Measurements from ENCODE around the gene LAMB3.

Gene LAMB3

DNA sequence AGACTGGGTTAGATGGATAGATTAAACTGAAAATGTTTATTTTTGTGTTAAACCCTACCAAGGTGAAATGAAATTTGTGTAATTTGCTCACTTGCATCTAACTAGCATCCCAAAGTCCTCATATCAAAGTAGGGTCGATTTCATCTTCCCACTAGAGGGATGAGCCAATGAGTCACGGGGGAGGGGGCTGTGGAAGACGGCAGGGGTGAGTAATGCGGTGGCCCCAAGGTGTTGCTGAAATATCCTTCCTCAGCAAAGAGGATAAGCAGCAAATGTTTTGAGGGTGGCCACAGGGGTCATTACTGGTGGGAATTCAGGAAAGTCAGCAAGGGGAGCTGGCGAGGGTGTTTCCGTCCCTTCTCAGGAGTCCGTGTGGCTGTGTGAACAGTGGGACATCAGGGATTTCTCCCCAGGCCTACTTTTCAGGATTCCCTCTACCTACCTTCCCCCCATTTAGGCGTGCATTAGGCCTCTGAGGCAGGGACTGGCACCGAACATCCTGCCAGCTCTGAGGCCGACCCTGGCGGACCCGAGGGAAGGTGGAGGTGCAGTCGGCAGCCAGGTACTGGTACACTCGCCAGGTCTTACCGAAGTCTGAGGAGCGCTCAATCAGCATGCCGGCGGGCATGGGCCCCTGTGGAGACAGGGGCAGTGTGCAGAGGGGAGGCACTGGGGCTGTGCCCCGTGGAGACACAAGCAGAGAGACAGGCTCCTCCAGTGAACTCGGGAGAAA, 18.1 kb downstream of the LAMB3 start:
- no peak for DNase-seq (ENCODE audit: low read depth in 2 of 3, low spot score in 1 of 3)

DNA sequence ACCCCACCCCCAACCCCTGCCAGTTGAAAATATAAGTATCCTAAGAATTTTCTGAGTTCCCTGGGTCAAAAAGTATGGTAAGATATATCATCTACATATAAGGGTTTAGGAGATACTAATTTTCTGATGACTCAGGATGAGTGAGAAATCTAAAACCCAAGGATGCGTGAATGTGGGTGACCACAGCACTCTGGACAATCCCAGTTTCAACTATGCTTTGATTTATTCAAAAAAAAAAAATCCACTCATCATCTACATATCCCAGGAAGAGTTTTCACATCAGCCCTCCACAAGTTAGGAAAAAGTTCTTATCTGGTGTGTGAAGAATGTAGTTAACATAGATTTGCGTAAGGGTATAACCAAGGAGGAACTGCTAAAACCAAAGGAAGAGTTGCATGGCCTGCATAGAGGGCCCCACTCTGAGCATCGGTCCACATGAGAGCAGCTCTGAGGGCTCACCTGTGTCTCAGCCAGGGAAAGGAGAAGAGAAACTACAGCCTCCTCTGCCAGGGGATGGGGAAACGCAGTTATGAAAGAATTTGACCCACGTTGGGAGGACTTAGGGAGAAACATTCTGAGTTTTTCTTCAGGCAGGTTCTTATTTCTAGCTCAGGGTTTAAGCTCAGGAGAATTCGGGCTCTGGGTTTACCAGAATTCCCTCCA, 18.8 kb downstream of the LAMB3 start:
- no peak for DNase-seq (ENCODE audit: low read depth in 2 of 3, low spot score in 1 of 3)

DNA sequence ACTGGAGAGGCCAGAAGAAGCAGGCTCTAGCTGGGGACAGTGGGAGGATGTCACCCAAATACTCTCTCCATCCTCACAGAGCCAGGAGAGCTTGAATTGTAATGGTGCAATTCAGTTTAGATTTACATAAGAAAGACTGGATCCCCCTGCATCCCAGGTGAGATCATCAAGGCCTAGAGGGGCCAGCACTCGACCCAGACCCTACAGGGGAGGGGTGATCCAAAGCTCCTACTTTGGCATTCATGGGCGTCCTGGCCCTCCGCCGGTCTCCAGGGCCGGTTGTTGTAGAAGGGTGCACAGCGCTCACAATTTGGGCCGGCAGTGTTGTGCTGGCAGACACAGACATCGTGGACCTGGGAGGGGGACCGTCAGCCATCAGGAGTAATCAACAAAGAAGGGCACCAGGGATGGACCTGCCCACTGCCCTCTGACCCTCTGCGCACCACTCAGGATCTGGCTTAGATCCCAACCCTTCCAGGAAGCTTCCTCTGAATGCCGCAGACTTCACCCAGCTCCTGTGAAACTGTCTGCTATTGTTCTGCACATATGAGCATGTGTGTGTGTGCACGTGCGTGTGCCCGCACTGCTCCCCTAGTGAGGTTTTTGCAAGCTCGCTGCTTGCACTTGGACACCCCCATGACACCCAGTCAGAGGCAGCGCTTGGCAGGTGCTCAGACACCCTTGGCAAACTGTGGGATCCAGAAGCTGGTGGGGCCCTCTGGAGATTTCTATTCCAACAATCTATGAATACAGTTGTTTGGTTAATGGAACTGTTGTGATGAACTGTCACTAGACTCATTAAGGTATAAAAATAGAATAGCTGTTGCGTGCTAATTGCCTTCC, 21.6 kb downstream of the LAMB3 start:
- DNase-seq (ENCODE audit: low read depth in 2 of 3, low spot score in 1 of 3): no peak

- no peak for DNase-seq (ENCODE audit: low read depth in 2 of 3, low spot score in 1 of 3)
Measured at GRCh38 chr1:209629621-209630382, 22.4 kb downstream of the LAMB3 start.

- DNase-seq (ENCODE audit: low read depth in 2 of 3, low spot score in 1 of 3): no peak
Measured at GRCh38 chr1:209628618-209629299, 23.5 kb downstream of the LAMB3 start.

GRCh38 chr1:209627732-209628196, 24.5 kb downstream of the LAMB3 start:
- peak; percentile 63 to 90 (median 79) for DNase-seq (ENCODE audit: low read depth in 2 of 3, low spot score in 1 of 3)

DNA sequence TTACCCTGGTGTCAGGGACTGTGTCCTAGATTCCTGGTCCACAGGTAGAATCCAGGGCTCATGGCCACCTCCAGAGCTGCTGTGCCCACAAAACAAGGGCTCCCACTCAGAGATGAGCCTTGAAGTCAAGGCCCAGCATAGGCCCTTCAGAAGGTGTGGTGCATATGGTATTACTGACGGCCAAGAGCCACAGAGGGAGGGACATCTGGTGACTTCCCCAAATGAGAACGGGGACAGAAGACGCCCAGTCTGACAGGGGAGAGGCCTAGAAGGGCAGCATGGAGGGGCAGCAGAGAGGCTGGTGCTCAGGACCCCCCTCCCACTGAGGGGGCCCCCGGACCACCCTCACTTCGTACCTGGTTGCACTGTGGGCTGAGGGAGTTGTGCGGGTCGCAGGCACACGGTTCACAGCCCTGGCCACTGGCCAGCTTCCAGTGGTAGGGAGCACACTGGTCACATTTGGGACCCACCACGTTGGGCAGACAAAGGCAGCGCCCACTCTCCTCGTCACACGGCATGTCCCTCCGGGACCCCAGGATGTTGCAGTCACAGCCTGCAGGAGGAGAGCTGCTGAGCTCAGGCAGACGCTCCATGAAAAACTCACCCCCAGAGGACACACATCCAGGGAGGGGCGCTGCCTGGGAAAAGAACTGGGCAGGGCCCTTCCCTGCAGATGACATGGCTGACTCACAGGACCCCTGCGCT, 25.0 kb downstream of the LAMB3 start:
- no peak for DNase-seq (ENCODE audit: low read depth in 2 of 3, low spot score in 1 of 3)

DNA sequence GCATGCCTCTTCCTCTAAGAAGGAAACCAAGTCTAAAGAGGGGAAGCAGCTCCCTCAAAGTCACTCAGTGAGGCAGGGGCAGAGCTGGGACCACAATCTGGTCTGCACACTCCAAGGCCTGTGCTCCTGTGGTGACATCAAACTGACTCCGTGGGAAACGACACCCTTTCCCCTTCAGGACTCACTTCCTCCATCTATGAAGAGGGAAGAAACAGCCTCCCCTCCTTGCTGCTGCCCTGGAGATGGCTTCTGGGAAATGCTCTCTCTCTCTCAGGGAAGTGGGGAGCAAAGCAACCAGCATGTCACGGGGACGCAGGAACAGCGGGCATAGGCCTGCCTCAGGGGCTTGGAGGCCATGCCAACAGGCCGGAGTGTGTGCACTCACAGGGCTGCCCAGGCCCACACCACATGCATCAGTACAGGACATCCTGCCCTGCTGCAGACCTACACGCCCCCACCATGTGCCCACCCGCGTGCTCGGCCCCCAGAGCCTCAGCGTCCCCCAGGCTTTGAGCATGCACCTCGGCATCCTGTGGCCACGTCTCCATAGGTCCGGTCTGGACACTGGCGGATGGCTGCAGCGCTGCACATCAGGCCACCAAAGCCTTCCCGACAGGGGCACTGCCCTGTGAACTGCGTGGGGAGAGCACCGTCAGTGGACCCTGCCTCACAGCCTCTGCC, 25.7 kb downstream of the LAMB3 start:
- DNase-seq (ENCODE audit: low read depth in 2 of 3, low spot score in 1 of 3): no peak

GRCh38 chr1:209625791-209626285, 26.4 kb downstream of the LAMB3 start:
- DNase-seq (ENCODE audit: low read depth in 2 of 3, low spot score in 1 of 3): no peak

- DNase-seq (ENCODE audit: low read depth in 2 of 3, low spot score in 1 of 3): no peak
Measured at GRCh38 chr1:209624558-209625549, 27.4 kb downstream of the LAMB3 start.

DNA sequence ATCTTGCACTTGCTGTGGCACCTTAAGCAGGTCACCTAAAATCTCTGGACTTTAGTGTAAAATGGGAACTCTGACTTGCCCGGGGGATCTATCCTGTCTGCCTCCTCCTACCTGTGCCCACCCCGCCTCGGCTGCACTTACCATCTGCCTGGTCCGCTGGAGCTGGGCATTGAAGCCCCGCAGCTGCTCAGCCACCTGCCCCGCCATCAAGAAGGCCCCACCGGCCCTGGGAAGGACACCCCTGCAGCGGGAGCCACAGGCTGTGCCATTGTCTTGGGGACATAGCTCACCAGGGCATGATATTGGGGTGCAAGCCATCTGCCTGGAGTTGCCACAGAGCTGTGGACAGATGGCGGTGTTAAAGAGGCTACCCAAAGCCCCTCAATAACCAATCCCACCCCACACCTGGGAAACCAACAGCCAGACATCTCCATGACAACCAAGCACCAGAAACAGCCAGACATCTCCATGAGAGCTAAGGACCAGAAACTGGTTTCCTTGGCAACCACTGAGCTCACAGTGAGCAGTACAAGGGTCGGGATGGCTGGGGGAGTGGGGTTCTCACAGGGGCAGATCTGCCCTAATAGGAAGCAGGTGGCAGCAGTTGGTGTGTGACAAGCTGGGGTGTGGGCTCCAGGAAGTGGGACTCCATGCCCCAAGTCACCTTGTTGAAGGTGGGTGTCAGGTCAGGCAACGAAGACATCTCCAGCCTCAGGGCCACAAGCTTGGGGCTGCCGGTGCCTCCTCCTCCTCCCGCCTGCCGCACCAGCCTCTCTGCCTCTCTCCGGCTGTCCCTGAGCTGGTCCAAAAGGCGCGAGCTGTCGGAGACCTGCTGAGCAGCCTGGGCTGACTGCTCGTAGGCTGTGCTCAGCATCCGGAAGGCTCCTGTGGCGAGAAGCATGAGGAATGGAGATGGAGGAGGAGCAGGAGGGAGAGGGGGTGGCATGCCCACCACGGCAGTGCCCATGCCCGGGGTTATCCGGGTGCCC, 29.1 kb downstream of the LAMB3 start:
- no peak for DNase-seq (ENCODE audit: low read depth in 2 of 3, low spot score in 1 of 3)

GRCh38 chr1:209621741-209622655, 30.2 kb downstream of the LAMB3 start:
- no peak for DNase-seq (ENCODE audit: low read depth in 2 of 3, low spot score in 1 of 3)

DNA sequence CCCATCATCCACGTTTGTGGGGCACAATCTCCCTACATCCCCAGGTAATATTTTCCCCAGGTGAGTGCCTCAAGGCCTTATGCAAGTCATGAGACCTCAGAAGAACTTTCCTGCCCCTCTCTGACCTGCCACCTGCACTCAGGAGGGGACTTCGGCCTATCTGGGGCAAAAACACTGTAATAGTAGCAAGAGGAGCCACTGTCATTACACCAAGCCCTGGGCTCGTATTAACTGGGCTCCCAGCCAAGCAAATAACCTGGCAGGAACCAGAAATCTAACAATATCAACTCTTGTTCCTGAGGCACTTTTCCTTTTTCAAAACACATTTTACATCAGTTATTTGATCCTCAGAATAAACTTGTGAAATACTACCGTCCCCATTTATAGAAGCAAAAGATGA, 30.9 kb downstream of the LAMB3 start:
- DNase-seq (ENCODE audit: low read depth in 2 of 3, low spot score in 1 of 3): no peak

DNA sequence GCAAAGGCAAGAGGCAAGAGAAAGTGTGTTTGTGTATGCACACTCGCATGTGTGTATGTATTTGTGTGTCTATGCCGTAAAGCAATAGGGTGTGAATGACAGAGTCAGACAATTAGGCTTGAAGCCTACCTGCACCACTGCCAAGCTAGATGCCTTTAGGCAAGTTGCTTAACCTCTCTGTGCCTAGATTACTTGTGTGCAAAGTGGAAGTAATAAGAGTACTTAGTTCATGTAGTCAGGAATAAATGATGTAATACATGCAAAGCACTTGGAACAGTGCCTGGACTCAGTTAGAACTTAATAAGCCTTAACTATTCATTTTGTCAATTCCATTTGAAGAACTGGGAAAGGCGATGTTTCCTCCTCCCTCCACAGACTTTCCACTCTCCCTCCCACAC, 31.7 kb downstream of the LAMB3 start:
- DNase-seq (ENCODE audit: low read depth in 2 of 3, low spot score in 1 of 3): no peak

DNA sequence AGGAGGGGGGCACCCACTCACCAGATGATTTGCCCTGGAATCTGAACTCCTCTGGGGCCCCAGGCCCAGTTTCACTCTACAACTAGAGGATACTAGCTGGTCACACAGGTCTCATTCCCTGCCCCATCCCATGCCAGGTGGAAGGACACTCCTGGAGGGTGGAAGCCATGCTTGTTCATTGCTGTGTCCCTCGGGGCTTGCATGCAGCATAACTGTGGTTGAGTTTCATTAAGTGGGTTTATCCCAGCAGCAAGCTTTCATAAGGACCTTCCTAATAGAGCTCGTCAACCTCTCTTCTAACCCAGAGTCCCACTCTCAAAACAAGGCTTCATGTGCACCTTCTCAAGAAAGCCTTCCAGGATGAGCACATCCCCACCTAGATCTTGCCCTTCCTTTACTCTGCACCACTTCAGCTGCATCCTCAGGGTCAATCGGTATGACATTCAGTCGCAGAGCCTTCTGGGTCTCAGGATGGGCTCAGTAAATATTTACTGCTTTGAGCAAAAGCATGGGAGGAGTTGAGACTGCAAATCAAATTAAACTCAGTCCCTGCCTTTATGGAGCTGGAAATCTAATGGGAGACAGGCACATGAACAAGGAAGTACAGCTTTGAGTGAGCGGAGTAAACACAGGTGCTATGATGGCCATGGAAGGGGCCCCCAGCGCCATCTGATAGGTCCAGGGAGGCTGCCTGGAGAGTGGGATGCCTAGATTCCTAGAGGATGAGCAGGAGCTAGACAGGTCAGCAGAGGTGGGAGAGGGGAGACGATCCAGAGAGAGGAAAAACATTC, 32.3 kb downstream of the LAMB3 start:
- DNase-seq (ENCODE audit: low read depth in 2 of 3, low spot score in 1 of 3): no peak
